ENCODE measurements around the gene MYLK2.
A peak's percentile ranks its signal among the peaks of the same experiment; 100 is the strongest.

MYLK2 gene

DNA sequence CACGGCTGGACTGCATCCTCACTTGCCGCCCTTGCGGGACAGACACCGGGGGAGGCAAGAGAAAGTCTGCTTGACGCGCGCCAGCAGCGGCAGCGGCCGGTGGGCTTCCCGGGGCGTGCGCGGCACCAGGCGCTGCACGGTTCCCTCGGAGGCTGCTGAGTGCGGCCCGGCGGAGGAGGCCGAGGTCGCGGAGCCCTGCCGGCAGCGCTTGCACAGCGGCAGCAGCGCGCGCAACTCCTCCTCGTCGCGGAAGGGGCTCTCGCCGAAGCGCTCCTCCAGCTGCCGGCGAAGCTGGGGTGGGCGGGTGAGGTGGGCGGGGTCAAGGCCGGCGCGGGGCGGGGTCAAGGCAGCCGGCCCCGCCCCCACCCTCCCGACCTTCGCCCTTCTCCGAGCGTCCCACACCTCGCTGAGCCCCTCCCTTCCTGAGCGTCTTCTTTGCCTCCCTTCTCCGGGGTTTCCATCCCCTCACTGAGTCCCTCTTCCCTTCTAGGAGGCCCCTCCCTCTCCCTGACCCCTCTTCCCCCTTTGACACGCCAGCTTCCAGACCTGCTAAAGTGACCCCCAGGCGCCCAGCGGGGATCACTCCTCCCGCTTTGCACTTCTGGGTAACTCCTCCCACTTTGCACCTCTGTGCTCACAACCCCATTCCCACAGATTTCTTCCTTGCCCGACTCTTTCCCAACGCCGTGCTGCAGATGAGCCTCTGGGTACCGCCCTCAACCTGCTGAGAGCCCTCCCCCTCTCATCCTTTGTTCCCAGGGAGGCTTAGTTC is 42.4 kb downstream of the MYLK2 start:
- TF ChIP-seq CTCF (IDR thresholded peaks at IDR 0.05; ENCODE audit: unreplicated experiment in 3 of 3): no peak

DNA sequence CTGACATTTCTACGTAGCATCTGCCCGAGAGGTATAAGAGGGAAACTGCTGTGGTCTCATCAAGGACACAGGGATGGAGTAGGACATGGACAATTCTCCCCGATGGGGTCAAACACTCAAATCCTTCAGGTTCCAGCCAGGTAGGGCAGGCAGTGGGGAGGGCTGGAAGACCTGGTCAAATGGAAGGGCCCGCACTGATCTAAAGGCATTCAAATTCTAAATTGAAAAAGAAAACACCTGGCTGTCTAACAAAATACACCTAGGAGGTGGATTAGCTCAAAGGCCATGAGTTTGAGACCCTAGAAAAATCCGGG is 43.0 kb downstream of the MYLK2 start:
- Mint-ChIP-seq H3K27ac (peak overlapping the region; percentile 41 to 82 (median 62)), H3K4me3 (peak overlapping the region; percentile 84 to 89 (median 85)), H3K27me3 (ENCODE audit: low read depth) (peaks cover 9% of the 10 kb centered on the region), H3K4me1 (peaks cover 15% of the 10 kb centered on the region), H3K9me3 (no peaks in the 10 kb centered on the region), H3K36me3 (ENCODE audit: low read depth) (peaks cover 2% of the 10 kb centered on the region)
- no peak for TF ChIP-seq CTCF (IDR thresholded peaks at IDR 0.05; ENCODE audit: unreplicated experiment in 3 of 3)

More for the DNA sequence above, 42.4 kb downstream of the MYLK2 start:
- Mint-ChIP-seq H3K9me3 (no peaks in the 10 kb centered on the region), H3K27ac (peak overlapping the region; percentile 41 to 82 (median 62)), H3K27me3 (ENCODE audit: low read depth) (peaks cover 9% of the 10 kb centered on the region), H3K36me3 (ENCODE audit: low read depth) (no peaks in the 10 kb centered on the region), H3K4me3 (peak overlapping the region; percentile 84 to 89 (median 85)), H3K4me1 (peaks cover 15% of the 10 kb centered on the region)

DNA sequence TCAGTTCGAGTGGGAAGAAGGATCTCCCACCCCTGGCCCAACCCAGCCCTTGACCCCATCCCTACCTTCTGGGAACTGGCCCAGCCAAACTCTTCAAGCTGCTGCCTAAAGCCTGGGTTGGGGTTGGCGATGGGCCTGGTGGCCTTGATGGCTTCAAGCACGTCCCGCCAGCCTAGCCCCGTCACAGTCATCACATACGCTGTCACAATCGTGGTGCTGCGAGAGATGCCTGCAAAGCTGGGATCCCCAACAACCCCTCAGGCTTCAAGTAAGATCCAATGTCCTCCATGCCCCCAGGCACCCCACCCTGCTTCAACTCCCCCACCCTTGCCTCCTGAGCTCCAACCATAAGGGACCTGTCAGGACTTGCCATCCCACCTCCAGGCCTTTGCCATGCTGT is 43.4 kb downstream of the MYLK2 start:
- Mint-ChIP-seq H3K36me3 (ENCODE audit: low read depth) (peaks cover 4% of the 10 kb centered on the region), H3K4me3 (peak overlapping the region; percentile 52 to 85 (median 57)), H3K27me3 (ENCODE audit: low read depth) (peaks cover 9% of the 10 kb centered on the region), H3K4me1 (peaks cover 12% of the 10 kb centered on the region), H3K9me3 (no peaks in the 10 kb centered on the region), H3K27ac (no peak overlapping the region)
- TF ChIP-seq CTCF (IDR thresholded peaks at IDR 0.05; ENCODE audit: unreplicated experiment in 3 of 3): no peak

DNA sequence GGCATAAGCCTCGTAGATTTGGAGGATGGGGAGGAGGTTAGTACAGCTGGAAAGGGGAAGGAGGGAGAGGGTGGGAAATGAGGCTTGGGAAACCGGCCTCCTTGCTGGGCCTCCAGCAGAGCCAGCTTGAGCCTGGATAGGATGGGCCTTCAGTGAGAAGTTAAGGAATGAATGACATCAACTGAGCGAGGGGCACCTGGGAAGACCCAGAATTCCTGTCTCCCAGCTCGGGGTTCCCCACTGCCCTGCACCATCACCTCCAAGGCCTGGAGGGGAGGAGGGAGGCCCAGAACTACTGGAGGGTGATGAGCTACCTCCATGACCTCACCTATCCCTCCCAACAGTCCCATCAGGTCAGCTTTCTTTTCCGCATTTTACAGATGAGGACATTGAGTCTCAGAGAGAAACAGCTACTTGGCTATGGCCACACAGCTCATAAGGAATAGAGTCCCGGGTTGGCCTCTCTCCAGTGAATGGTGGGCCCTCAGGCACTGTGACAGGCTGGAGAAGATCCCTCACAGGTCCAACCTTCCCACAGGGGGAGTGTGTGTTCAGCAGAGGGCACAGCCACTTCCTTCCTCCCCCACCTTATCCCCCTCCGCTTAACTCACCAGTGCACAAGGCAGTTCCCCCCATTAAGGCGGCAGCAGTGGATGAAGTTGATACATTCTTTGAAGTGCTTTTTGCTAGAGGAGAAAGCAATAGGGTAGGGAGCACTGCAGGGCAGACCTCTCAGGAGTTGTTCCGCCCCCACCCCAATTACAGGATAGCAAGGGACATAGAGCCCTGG is 44.3 kb downstream of the MYLK2 start:
- Mint-ChIP-seq H3K9me3 (no peaks in the 10 kb centered on the region), H3K4me3 (peak overlapping the region; percentile 52 to 85 (median 57)), H3K36me3 (ENCODE audit: low read depth) (peaks cover 4% of the 10 kb centered on the region), H3K27ac (no peak overlapping the region), H3K27me3 (ENCODE audit: low read depth) (peaks cover 9% of the 10 kb centered on the region), H3K4me1 (peaks cover 9% of the 10 kb centered on the region)
- no peak for TF ChIP-seq CTCF (IDR thresholded peaks at IDR 0.05; ENCODE audit: unreplicated experiment in 3 of 3)

DNA sequence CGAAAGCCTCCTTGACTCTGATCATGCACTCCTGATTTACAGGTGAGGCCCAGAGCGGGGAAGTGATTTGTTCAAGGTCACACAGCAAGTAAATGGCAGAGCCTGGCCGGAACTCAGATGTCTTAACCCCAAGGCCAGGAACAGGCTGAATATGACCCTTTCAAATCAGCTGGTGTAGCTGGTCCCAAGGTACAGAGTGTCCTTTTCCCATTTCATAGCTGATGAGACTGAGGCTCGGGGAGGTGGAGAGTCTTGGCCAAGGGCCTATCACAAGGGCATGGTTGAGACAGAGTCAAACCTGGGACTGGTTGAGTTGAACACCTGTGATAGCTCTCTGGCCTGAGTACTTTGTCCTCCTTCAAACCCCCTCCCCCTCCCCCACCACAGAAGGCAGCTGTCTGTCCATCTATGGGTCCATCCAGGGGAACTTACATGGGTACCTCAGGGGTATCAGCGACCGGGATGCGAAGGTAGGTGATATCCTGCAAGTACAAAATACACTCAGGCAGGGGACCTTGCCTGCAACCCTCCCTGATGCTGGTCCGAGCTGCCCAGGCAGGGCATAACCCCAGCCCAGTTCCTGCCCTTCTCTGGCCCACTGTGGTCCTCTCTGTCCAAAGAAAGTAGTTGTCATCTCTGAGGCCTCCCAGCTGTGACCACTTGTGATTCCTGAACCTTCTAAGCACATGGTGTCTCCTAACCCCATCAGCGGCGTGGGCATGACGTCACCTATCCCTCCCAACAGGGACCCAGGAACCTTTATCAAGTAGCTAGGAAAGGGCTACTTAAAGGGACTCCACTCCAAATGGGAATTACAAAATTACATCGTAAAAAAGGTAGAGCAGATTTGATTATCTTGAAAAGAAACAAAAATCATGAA is 45.6 kb downstream of the MYLK2 start:
- Mint-ChIP-seq H3K4me3 (no peak overlapping the region), H3K9me3 (no peaks in the 10 kb centered on the region), H3K36me3 (ENCODE audit: low read depth) (peaks cover 4% of the 10 kb centered on the region), H3K4me1 (peaks cover 11% of the 10 kb centered on the region), H3K27ac (no peak overlapping the region), H3K27me3 (ENCODE audit: low read depth) (peaks cover 9% of the 10 kb centered on the region)
- no peak for TF ChIP-seq CTCF (IDR thresholded peaks at IDR 0.05; ENCODE audit: unreplicated experiment in 3 of 3)

Data from nephron (organoid).